Measurements from ENCODE around the gene STRAP.

Gene STRAP

GRCh38 chr12:15851919-15852318 lies 30.3 kb upstream of the STRAP start:
- TF ChIP-seq POLR2AphosphoS5 (IDR thresholded peaks at IDR 0.05; ENCODE audit: low read depth, low read length) = no peak
- TF ChIP-seq SIN3A (IDR thresholded peaks at IDR 0.05; ENCODE audit: borderline replicate concordance, insufficient read depth, low read length) = no peak
- no peak for TF ChIP-seq FOXP2 (optimal IDR thresholded peaks at IDR 0.05; ENCODE audit: borderline replicate concordance, extremely low read depth, extremely low read length, insufficient read depth)
- no peak for TF ChIP-seq TAF1 (IDR thresholded peaks at IDR 0.05; ENCODE audit: borderline replicate concordance, insufficient read depth, low read length)
- TF ChIP-seq, protein P1, sequence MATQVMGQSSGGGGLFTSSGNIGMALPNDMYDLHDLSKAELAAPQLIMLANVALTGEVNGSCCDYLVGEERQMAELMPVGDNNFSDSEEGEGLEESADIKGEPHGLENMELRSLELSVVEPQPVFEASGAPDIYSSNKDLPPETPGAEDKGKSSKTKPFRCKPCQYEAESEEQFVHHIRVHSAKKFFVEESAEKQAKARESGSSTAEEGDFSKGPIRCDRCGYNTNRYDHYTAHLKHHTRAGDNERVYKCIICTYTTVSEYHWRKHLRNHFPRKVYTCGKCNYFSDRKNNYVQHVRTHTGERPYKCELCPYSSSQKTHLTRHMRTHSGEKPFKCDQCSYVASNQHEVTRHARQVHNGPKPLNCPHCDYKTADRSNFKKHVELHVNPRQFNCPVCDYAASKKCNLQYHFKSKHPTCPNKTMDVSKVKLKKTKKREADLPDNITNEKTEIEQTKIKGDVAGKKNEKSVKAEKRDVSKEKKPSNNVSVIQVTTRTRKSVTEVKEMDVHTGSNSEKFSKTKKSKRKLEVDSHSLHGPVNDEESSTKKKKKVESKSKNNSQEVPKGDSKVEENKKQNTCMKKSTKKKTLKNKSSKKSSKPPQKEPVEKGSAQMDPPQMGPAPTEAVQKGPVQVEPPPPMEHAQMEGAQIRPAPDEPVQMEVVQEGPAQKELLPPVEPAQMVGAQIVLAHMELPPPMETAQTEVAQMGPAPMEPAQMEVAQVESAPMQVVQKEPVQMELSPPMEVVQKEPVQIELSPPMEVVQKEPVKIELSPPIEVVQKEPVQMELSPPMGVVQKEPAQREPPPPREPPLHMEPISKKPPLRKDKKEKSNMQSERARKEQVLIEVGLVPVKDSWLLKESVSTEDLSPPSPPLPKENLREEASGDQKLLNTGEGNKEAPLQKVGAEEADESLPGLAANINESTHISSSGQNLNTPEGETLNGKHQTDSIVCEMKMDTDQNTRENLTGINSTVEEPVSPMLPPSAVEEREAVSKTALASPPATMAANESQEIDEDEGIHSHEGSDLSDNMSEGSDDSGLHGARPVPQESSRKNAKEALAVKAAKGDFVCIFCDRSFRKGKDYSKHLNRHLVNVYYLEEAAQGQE (IDR thresholded peaks at IDR 0.05; ENCODE audit: insufficient read depth in 1 of 2, low read depth in 2 of 2, low read length in 2 of 2) = no peak

- TF ChIP-seq SIN3A (IDR thresholded peaks at IDR 0.05; ENCODE audit: borderline replicate concordance, insufficient read depth, low read length) = no peak
- TF ChIP-seq, protein P1 (IDR thresholded peaks at IDR 0.05; ENCODE audit: insufficient read depth in 1 of 2, low read depth in 2 of 2, low read length in 2 of 2) = no peak
- TF ChIP-seq TAF1 (IDR thresholded peaks at IDR 0.05; ENCODE audit: borderline replicate concordance, insufficient read depth, low read length) = no peak
- no peak for TF ChIP-seq FOXP2 (optimal IDR thresholded peaks at IDR 0.05; ENCODE audit: borderline replicate concordance, extremely low read depth, extremely low read length, insufficient read depth)
- no peak for TF ChIP-seq POLR2AphosphoS5 (IDR thresholded peaks at IDR 0.05; ENCODE audit: low read depth, low read length)
Measured at GRCh38 chr12:15852383-15852782, 29.8 kb upstream of the STRAP start.

DNA sequence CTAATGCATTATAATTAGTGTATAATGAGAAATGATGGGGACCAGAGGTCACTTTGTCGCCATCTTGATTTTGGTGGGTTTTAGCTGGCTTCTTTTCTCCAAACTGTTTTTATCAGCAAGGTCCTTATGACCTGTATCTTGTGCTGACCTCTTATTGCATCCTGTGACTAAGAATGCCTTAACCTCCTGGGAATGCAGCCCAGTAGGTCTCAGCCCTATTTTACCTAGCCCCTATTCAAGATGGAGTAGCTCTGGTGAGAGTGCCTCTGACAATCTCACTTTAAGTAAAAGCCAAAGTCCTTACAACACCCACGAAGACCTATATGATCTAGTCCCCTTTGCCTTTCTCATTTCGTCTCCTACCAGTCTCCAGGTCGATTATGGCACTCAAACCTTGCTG lies 28.3 kb upstream of the STRAP start:
- TF ChIP-seq TAF1 (IDR thresholded peaks at IDR 0.05; ENCODE audit: borderline replicate concordance, insufficient read depth, low read length) (no peak), POLR2AphosphoS5 (IDR thresholded peaks at IDR 0.05; ENCODE audit: low read depth, low read length) (no peak), FOXP2 (optimal IDR thresholded peaks at IDR 0.05; ENCODE audit: borderline replicate concordance, extremely low read depth, extremely low read length, insufficient read depth) (no peak), SIN3A (IDR thresholded peaks at IDR 0.05; ENCODE audit: borderline replicate concordance, insufficient read depth, low read length) (no peak)
- TF ChIP-seq, protein P1 (IDR thresholded peaks at IDR 0.05; ENCODE audit: insufficient read depth in 1 of 2, low read depth in 2 of 2, low read length in 2 of 2) = no peak

DNA sequence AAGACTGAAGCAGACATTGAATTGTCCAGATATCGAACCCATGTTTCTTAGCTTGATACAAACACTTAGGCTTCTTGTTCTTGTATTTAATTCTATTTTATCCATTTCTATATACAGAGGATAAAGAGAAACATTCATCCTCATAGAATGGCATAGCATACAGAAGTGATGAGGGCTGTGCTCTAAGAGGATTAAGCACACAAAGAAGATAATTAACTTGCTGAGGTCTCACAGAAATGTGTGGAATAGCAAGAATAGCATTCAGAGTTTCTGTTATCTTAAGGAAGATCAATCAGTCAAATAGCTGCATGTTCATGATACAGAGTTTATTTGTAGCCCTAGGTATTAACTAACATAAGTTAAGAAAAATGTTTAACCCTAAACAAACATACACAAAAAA lies 27.3 kb upstream of the STRAP start:
- no peak for TF ChIP-seq SIN3A (IDR thresholded peaks at IDR 0.05; ENCODE audit: borderline replicate concordance, insufficient read depth, low read length)

DNA sequence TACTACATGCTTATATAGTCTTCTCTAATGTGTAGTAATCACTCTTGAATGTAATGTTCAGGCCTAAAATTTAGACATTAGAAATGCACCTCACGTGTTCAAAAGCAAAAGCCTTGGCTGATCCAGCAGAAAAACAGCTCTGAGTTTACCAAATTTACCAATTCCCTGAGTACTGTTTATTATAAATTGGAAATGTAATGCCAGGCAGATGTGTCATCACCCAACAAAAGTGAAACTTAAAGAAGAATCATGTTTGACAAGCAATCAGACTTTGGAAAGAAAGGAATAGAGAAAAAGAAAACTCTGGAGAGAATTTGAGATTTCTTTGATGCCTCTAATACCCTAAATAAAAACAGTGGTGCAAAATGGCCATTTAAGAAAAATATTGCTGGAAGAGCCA lies 26.5 kb upstream of the STRAP start:
- TF ChIP-seq, protein P1 (IDR thresholded peaks at IDR 0.05; ENCODE audit: insufficient read depth in 1 of 2, low read depth in 2 of 2, low read length in 2 of 2) = no peak
- TF ChIP-seq FOXP2 (optimal IDR thresholded peaks at IDR 0.05; ENCODE audit: borderline replicate concordance, extremely low read depth, extremely low read length, insufficient read depth) (no peak), SIN3A (IDR thresholded peaks at IDR 0.05; ENCODE audit: borderline replicate concordance, insufficient read depth, low read length) (no peak), POLR2AphosphoS5 (IDR thresholded peaks at IDR 0.05; ENCODE audit: low read depth, low read length) (no peak), TAF1 (IDR thresholded peaks at IDR 0.05; ENCODE audit: borderline replicate concordance, insufficient read depth, low read length) (no peak)
